ENCODE results near the gene SMC6. TPM values are rescaled to one million over a fixed set of nuclear protein-coding genes. Genes with fewer than 3 reads are reported as not detected.
A peak's percentile ranks its signal among the peaks of the same experiment; 100 is the strongest.

The SMC6 gene
- polyA plus RNA-seq, 3 donors = 3.8 to 6.1 (median 5.1) TPM

DNA sequence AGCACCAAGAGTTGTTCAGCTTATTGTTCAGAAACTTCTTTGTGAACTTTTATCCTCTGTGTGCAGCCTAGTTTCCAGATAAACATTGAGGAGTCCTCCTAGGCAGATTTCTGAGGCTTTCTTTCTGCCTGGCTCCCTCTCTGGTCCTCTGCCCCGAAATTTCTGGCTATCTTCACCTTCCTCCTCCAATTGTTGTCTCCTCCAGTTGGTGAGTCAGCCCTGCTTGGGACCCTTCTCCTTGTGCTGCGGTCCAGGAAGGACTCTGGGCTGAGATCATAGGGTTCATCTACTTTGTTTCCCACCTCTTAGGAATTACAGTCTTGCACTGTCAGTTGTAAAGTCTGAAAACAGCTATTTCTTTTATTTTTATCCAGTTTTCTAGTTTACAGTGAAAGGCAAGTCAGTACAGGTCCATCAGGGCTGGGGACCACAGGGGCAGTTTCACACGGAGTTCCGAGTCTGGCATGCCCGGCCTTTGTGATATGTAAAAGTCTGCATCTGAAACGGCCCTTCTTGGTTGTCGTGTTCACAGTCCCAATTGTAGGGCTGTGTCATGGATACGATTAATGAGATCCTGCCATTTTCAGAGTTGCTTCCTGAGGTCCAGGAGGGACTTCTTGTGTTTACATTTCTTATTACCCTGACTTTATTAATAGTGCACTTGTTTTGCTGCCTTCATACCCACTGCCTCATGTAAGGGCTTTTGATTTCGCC is 100.8 kb downstream of the SMC6 start:
- H3K27ac ChIP-seq (ENCODE audit: low read depth in 1 of 2, low read length in 2 of 2) = no peak overlapping the region
- H3K4me1 ChIP-seq (ENCODE audit: control insufficient read depth in 1 of 2, insufficient read depth in 2 of 2, low read length in 2 of 2) = peaks cover 14 to 24% of the 10 kb centered on the region in 2 donors
- no peaks in the 10 kb centered on the region for H3K36me3 ChIP-seq (replicated peaks in 1 of 2; ENCODE audit: control insufficient read depth in 1 of 2, insufficient read depth in 2 of 2, low read length in 2 of 2)
- TF ChIP-seq, protein P1, sequence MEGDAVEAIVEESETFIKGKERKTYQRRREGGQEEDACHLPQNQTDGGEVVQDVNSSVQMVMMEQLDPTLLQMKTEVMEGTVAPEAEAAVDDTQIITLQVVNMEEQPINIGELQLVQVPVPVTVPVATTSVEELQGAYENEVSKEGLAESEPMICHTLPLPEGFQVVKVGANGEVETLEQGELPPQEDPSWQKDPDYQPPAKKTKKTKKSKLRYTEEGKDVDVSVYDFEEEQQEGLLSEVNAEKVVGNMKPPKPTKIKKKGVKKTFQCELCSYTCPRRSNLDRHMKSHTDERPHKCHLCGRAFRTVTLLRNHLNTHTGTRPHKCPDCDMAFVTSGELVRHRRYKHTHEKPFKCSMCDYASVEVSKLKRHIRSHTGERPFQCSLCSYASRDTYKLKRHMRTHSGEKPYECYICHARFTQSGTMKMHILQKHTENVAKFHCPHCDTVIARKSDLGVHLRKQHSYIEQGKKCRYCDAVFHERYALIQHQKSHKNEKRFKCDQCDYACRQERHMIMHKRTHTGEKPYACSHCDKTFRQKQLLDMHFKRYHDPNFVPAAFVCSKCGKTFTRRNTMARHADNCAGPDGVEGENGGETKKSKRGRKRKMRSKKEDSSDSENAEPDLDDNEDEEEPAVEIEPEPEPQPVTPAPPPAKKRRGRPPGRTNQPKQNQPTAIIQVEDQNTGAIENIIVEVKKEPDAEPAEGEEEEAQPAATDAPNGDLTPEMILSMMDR (IDR thresholded peaks at IDR 0.05) = no peak
- H3K79me2 ChIP-seq (ENCODE audit: insufficient read depth, low read length) = no peaks in the 10 kb centered on the region
- intact Hi-C loops (cut with micrococcal nuclease) = no loop called here
- Mint-ChIP-seq H3K4me1 (peaks cover 35% of the 10 kb centered on the region), H3K36me3 (peaks cover 0 to 1% of the 10 kb centered on the region in 2 donors), H3K27ac (peak overlapping the region in 1 of 7 donors; percentile 66), H3K27me3 (ENCODE audit: low read depth in 3 of 3) (peaks cover 0 to 5% (median 0%) of the 10 kb centered on the region in 3 donors), H3K9me3 (no peaks in the 10 kb centered on the region), H3K4me3 (no peak overlapping the region)
- no peak overlapping the region for H3K4me3 ChIP-seq (replicated peaks in 1 of 3; ENCODE audit: low read depth in 2 of 3, low read length in 3 of 3)
- WGBS (ENCODE audit: insufficient coverage) = 92% methylated on average over 5 of the region's 9 CpGs
- H3K27me3 ChIP-seq (ENCODE audit: control insufficient read depth in 2 of 2, insufficient read depth in 2 of 2, low read length in 2 of 2) = no peaks in the 10 kb centered on the region
- H2AFZ ChIP-seq (ENCODE audit: insufficient read depth, low read depth, low read length, poor library complexity, severe bottlenecking) = no peak overlapping the region
- H3K4me2 ChIP-seq (replicated peaks; ENCODE audit: extremely low read depth, low read length, poor library complexity, severe bottlenecking) = no peak overlapping the region
- no peaks in the 10 kb centered on the region for H3K9me3 ChIP-seq (replicated peaks in 1 of 2; ENCODE audit: control insufficient read depth in 1 of 2, insufficient read depth in 1 of 2, low read length in 2 of 2)
- no peaks in the 10 kb centered on the region for H4K20me1 ChIP-seq (ENCODE audit: insufficient read depth, low read length)
- no peak for DNase-seq
- H3K9ac ChIP-seq (ENCODE audit: insufficient read depth, low read length, poor library complexity, severe bottlenecking) = no peak overlapping the region

DNA sequence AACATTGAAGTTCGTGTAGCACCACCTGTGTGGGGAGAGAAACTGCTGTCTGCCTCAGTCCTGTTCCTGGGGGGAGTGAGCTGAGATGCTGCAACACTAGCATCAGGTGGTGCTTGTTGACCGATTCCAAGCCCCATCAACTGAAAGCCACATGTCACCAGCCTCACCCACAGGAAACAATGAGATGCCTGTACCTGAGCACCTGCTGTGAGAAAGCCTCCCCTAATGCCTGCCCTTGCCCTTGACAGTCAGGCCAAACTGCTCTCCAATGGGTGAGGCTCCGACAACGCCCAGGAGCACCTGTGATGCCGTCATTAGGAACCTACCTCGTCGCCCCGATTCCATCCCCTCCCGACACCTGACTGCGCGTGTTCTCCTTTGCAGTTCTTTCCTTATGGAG is 104.6 kb downstream of the SMC6 start:
- H2AFZ ChIP-seq (ENCODE audit: insufficient read depth, low read depth, low read length, poor library complexity, severe bottlenecking) = no peak overlapping the region
- no peak overlapping the region for H3K9ac ChIP-seq (ENCODE audit: insufficient read depth, low read length, poor library complexity, severe bottlenecking)
- no peak for DNase-seq
- H3K27me3 Mint-ChIP-seq (ENCODE audit: low read depth in 3 of 3) = peaks cover 0 to 5% (median 0%) of the 10 kb centered on the region in 3 donors
- H3K27ac Mint-ChIP-seq = peak overlapping the region in 2 of 7 donors; percentile 41 to 88
- no peak overlapping the region for H3K27ac ChIP-seq (ENCODE audit: low read depth in 1 of 2, low read length in 2 of 2)
- H3K4me2 ChIP-seq (replicated peaks; ENCODE audit: extremely low read depth, low read length, poor library complexity, severe bottlenecking) = no peak overlapping the region
- intact Hi-C loops (cut with micrococcal nuclease) = no loop called here
- H3K27me3 ChIP-seq (ENCODE audit: control insufficient read depth in 2 of 2, insufficient read depth in 2 of 2, low read length in 2 of 2) = no peaks in the 10 kb centered on the region
- H3K4me1 Mint-ChIP-seq = peaks cover 53% of the 10 kb centered on the region
- H4K20me1 ChIP-seq (ENCODE audit: insufficient read depth, low read length) = no peaks in the 10 kb centered on the region
- WGBS (ENCODE audit: insufficient coverage) = 98% methylated on average over 9 of the region's 11 CpGs
- H3K9me3 ChIP-seq (replicated peaks in 1 of 2; ENCODE audit: control insufficient read depth in 1 of 2, insufficient read depth in 1 of 2, low read length in 2 of 2) = no peaks in the 10 kb centered on the region
- no peaks in the 10 kb centered on the region for H3K79me2 ChIP-seq (ENCODE audit: insufficient read depth, low read length)
- no peaks in the 10 kb centered on the region for H3K9me3 Mint-ChIP-seq
- no peak overlapping the region for H3K4me3 ChIP-seq (replicated peaks in 1 of 3; ENCODE audit: low read depth in 2 of 3, low read length in 3 of 3)
- no peak overlapping the region for H3K4me3 Mint-ChIP-seq
- TF ChIP-seq, protein P1 (IDR thresholded peaks at IDR 0.05) = no peak
- H3K4me1 ChIP-seq (ENCODE audit: control insufficient read depth in 1 of 2, insufficient read depth in 2 of 2, low read length in 2 of 2) = peaks cover 19 to 26% of the 10 kb centered on the region in 2 donors
- H3K36me3 Mint-ChIP-seq = no peaks in the 10 kb centered on the region
- no peaks in the 10 kb centered on the region for H3K36me3 ChIP-seq (replicated peaks in 1 of 2; ENCODE audit: control insufficient read depth in 1 of 2, insufficient read depth in 2 of 2, low read length in 2 of 2)

Data from CD14-positive monocyte (primary cell).